Measurements from ENCODE around the gene POMC. TPM values are rescaled to one million over a fixed set of nuclear protein-coding genes. Genes with fewer than 3 reads are reported as not detected.

The POMC gene
- total RNA-seq, 1 donor from 2014 or later, result 0.64 TPM

GRCh38 chr2:25116956-25117355 is 51.4 kb downstream of the POMC start:
- no peaks in the 10 kb centered on the region for H3K4me1 Mint-ChIP-seq (ENCODE audit: unreplicated experiment)
- no peak for TF ChIP-seq CTCF (IDR thresholded peaks at IDR 0.05; ENCODE audit: unreplicated experiment)
- H3K4me3 Mint-ChIP-seq (ENCODE audit: unreplicated experiment), result no peak overlapping the region

DNA sequence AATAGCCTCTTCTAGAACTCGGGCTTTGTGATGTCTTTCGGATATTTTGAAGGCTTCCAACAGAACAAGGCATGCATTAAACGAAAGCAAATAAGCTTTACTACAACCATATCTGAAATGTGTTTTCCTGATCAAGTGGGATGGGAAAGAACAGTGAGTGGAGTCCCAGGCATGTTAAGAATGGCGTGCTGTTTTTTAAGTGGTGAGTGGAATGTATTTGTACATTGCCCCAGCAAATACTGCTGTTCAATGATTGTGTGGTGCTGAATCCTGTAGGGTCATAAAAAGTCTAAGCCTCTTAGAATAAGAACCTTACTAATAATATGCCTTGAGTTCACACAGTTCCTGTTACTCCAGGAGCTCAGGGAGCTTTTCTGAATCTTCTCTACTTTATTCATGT is 52.5 kb downstream of the POMC start:
- no peak for DNase-seq (ENCODE audit: low spot score)

More at GRCh38 chr2:25116956-25117355, 51.4 kb downstream of the POMC start:
- Mint-ChIP-seq H3K27me3 (ENCODE audit: unreplicated experiment) (peaks cover 1% of the 10 kb centered on the region), H3K36me3 (ENCODE audit: low read depth, unreplicated experiment) (no peaks in the 10 kb centered on the region), H3K9me3 (ENCODE audit: unreplicated experiment) (no peaks in the 10 kb centered on the region), H3K27ac (ENCODE audit: unreplicated experiment) (no peak overlapping the region)
- no peak for DNase-seq (ENCODE audit: low spot score)

DNA sequence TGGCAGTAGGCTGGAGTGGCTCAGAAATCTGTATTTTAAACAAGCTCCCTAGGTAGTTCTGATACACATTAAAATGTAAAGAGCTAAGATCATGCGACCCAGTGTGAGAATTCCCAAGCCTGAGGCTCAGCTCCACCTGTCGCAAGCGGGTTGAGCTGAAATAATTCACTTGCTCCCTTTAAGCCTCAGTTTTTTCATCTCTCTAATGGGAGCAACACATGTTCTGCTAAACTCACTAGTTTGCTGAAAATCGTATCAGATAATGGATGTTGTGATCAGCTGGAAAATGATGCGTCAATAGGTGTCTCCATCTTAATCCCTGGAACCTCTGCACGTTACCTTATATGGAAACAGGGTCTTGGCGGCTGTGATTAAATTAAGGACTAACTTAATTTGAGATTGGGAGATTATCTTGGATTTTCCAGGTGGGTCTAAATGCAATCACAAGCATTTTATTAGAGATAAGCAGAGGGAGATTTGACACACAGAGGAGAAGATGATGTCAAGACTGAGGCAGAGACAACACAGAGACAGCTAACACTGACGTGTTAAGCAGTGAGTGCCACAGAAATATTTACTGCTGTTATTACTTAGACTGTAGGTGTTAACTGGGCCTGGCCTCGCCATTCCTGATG is 53.0 kb downstream of the POMC start:
- no peak overlapping the region for H3K4me3 Mint-ChIP-seq (ENCODE audit: unreplicated experiment)
- peaks cover 3% of the 10 kb centered on the region for H3K27me3 Mint-ChIP-seq (ENCODE audit: unreplicated experiment)
- H3K9me3 Mint-ChIP-seq (ENCODE audit: unreplicated experiment), result no peaks in the 10 kb centered on the region
- DNase-seq (ENCODE audit: low spot score), result no peak
- peaks cover 11% of the 10 kb centered on the region for H3K4me1 Mint-ChIP-seq (ENCODE audit: unreplicated experiment)
- H3K27ac Mint-ChIP-seq (ENCODE audit: unreplicated experiment), result no peak overlapping the region
- no peak for TF ChIP-seq CTCF (IDR thresholded peaks at IDR 0.05; ENCODE audit: unreplicated experiment)
- no peaks in the 10 kb centered on the region for H3K36me3 Mint-ChIP-seq (ENCODE audit: low read depth, unreplicated experiment)

More for the DNA sequence above, 52.5 kb downstream of the POMC start:
- no peak for TF ChIP-seq CTCF (IDR thresholded peaks at IDR 0.05; ENCODE audit: unreplicated experiment)
- Mint-ChIP-seq H3K4me1 (ENCODE audit: unreplicated experiment) (peaks cover 5% of the 10 kb centered on the region), H3K27ac (ENCODE audit: unreplicated experiment) (no peak overlapping the region), H3K27me3 (ENCODE audit: unreplicated experiment) (peaks cover 3% of the 10 kb centered on the region), H3K9me3 (ENCODE audit: unreplicated experiment) (no peaks in the 10 kb centered on the region), H3K4me3 (ENCODE audit: unreplicated experiment) (no peak overlapping the region), H3K36me3 (ENCODE audit: low read depth, unreplicated experiment) (no peaks in the 10 kb centered on the region)

- no peak for TF ChIP-seq CTCF (IDR thresholded peaks at IDR 0.05; ENCODE audit: unreplicated experiment)
- Mint-ChIP-seq H3K36me3 (ENCODE audit: low read depth, unreplicated experiment) (no peaks in the 10 kb centered on the region), H3K4me3 (ENCODE audit: unreplicated experiment) (no peak overlapping the region), H3K4me1 (ENCODE audit: unreplicated experiment) (peaks cover 14% of the 10 kb centered on the region), H3K27me3 (ENCODE audit: unreplicated experiment) (peaks cover 3% of the 10 kb centered on the region), H3K27ac (ENCODE audit: unreplicated experiment) (no peak overlapping the region), H3K9me3 (ENCODE audit: unreplicated experiment) (no peaks in the 10 kb centered on the region)
- DNase-seq (ENCODE audit: low spot score), result no peak
Observed at GRCh38 chr2:25112113-25112512, 56.3 kb downstream of the POMC start.

Other genes with a start within 250 kb of the POMC start
- 88.0 TPM for gene ADCY3, start 248.3 kb downstream of the POMC start, total RNA-seq (ENCODE audit: unreplicated experiment)
- 3.5 TPM for gene DNAJC27, start 196.6 kb downstream of the POMC start, total RNA-seq (ENCODE audit: unreplicated experiment)
- gene EFR3B, start 126.5 kb downstream of the POMC start, total RNA-seq (ENCODE audit: unreplicated experiment), result 11.3 TPM
- 177 TPM for gene DNMT3A, start 173.3 kb upstream of the POMC start, total RNA-seq (ENCODE audit: unreplicated experiment)